Gastroesophageal sphincter (tissue), 3 donors: Measurements from ENCODE around the gene MAP2K4.

ENCODE experiments used
- EP300 ChIP-seq: sonication (generic); formaldehyde crosslinking; IDR thresholded peaks from one replicate; pipeline ENCODE4 v1.6.1; 2017; ENCODE audit warnings: antibody characterized with exemption, mild to moderate bottlenecking
- TF ChIP-seq, protein P1 (sequence below), 4 experiments: fragments of 200-600 bp in 2 of 4; fragments of 450-650 bp in 2 of 4; sonication (generic) in 1 of 4; IDR thresholded peaks; one replicate each; pipeline ENCODE4 v1.5.1; 2017 to 2019; ENCODE audit warnings: antibody characterized with exemption in 4 of 4, mild to moderate bottlenecking in 2 of 4, moderate library complexity in 2 of 4

DNA sequence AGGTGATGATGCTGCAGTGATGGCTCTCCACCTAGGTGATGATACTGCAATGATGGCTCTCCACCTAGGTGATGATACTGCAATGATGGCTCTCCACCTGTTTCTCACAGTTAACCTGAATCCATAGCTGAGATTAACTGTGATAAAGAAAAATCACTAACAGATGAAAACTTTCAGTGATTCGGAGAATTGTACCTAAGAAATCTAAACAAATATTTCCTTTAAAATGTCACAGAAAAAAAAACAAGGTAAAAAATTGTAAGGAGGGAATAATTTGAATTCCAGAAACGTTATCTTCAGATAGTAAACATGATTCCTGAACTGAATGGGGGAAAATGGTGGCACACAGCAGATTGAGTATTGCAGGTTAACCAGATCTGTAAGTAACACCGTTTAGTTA is 113.4 kb downstream of the MAP2K4 start:
- TF ChIP-seq, protein P1, sequence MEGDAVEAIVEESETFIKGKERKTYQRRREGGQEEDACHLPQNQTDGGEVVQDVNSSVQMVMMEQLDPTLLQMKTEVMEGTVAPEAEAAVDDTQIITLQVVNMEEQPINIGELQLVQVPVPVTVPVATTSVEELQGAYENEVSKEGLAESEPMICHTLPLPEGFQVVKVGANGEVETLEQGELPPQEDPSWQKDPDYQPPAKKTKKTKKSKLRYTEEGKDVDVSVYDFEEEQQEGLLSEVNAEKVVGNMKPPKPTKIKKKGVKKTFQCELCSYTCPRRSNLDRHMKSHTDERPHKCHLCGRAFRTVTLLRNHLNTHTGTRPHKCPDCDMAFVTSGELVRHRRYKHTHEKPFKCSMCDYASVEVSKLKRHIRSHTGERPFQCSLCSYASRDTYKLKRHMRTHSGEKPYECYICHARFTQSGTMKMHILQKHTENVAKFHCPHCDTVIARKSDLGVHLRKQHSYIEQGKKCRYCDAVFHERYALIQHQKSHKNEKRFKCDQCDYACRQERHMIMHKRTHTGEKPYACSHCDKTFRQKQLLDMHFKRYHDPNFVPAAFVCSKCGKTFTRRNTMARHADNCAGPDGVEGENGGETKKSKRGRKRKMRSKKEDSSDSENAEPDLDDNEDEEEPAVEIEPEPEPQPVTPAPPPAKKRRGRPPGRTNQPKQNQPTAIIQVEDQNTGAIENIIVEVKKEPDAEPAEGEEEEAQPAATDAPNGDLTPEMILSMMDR (IDR thresholded peaks at IDR 0.05): no peak
- TF ChIP-seq EP300: no peak
